GM19467 (cell line): ENCODE results near the gene TMEM132D.

Source experiments
- ATAC-seq: cut with Tn5 transposase; IDR thresholded peaks from one replicate; pipeline ENCODE4 v1.9.1; 2021; ENCODE audit warnings: mild to moderate bottlenecking, moderate library complexity; ENCODE audit not compliant: unreplicated experiment

Gene TMEM132D

DNA sequence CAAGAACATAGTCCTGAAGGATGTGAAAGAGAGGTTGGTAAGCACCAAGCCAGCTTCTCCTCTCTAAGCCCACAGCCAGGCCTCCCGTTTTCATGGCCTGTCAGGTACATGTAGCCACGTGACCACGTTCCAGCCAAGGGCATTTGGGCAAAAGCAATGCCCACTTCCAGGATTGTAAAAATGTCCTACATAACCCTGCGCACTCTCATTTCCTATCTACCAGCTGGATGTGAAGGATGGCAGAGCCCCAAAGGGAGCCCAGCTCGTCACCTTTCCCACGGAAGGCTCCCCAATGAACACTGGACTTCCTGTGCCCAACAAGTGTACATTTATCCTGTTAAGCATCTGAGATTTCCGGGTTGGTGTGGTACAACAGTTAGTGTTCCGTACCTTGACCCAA, 231.7 kb downstream of the TMEM132D start:
- ATAC-seq, result no peak

DNA sequence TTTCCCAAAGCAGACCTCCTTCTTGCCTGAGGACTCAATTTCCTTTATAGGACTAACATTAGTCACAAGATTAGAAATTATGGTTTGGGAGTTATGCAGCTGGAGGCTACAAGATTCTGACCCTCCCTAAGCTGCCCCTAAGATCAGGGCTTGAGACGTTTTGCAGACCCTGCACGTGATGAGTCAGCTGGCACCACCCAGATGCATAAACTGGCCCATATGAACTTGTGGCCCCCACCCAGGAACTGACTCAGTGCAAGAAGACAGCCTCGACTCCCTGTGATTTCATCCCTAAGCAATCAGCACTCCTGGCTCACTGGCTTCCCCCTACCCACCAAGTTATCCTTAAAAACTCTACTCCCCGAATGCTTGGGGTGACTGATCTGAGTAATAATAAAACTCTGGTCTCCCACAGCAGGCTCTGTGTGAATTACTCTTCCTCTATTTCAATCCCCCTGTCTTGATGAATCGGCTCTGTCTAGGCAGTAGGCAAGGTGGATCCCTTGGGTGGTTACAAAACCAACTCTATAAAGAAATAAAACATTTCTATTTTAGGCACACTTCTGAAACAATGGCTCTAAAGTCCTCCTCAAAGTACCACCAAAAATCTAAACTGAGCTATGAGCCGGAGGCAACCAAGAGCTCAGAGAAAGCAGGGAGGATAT, 233.4 kb downstream of the TMEM132D start:
- no peak for ATAC-seq

DNA sequence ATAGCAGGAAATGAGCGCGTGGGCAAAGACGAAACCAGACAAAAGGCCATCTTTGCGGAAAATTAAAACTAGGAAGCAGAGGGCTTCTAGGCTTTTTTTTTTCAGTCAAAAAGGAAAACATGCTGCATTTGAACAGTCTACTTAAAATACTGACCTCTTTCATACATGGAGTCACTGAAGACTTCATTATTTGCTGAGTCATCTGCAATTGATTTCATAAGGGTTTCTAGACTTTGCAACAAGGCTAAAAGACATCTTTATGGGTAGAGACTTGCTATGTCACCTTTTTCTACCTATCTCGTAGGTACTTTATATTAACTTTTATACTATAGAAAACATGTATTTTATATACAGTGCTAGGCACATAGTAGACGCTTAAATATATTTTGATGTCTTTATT, 238.4 kb downstream of the TMEM132D start:
- no peak for ATAC-seq

DNA sequence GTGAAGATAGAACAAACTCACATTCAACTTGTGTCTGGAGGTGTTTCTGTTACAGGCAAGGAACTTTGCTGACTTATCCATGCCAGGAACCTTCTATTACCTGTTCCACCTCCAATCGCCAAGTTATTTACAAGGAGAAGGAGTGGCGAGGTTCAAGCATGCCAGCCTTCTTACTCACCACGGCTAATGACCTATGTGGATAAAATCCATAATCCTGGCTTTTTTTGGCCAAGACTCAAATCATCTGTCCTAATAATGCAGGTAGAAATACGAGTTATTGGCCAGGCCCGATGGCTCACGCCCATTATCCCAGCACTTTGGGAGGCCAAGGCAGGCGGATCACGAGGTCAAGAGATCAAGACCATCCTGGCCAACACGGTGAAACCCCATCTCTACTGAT, 241.6 kb downstream of the TMEM132D start:
- ATAC-seq, result no peak

DNA sequence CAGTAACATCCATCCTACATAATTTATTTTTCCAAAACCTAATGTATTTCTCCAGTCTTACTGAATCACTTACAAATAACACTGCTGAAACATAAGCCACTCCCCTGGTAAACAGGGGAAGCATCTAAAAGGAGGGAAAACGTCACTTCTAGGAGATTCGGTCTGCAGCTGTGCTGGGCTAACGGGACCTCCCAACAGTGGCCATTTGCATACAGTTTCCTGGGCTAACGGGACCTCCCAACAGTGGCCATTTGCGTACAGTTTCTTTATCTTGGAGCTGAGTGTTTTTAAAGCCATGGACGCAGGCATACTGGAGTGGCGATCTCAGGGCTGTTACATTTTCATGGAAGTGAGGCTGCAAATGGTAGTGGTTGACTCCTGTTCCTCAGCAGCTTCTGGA, 242.9 kb downstream of the TMEM132D start:
- no peak for ATAC-seq

DNA sequence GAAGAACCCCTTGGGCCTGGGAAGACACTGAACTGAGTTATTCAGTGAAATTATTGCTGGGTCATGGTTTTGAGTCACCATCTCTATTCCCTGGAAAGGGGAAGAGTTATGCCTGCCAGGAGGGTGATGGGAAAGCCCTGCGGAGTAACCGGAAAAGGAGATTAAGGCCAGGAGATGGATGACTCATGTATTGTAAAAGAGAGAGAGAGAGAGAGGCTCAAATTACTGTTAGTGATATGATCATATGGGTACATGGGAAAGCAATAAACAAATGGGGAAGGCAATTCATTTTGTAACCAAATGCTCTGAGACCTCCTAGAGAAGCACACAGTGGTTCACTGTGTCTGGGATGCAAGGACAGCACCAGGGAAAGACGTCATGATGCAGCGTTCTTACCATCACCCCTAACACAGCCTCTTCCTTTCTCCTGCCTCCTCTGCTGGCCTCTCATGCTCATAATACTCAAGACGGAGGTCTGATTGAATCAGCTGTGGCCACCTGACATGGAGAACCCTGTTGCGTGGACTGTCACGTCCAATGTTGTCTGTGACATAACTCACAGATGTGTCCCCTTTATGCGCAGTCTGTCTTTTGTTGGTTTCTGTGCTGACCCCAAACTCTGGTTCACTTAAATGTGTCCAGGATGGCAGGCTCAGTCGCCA, 243.7 kb downstream of the TMEM132D start:
- ATAC-seq, result no peak

DNA sequence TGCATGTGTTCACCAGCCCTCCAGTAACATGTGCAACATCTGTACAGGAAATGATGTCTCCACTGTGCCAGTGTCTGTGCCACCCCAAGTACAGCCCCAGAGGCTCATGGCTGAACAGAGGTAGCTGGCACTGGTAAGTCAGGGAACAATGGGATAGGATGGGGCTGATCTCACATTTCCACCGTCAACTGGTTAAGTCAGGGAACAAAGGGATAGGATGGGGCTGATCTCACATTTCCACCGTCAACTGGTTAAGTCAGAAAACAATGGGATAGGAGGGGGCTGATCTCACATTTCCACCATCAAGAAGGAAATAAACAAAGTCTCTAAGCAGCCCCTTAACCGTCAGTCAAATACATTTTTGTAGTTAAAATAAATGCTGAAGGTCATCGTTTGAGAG, 246.6 kb downstream of the TMEM132D start:
- ATAC-seq, result no peak

DNA sequence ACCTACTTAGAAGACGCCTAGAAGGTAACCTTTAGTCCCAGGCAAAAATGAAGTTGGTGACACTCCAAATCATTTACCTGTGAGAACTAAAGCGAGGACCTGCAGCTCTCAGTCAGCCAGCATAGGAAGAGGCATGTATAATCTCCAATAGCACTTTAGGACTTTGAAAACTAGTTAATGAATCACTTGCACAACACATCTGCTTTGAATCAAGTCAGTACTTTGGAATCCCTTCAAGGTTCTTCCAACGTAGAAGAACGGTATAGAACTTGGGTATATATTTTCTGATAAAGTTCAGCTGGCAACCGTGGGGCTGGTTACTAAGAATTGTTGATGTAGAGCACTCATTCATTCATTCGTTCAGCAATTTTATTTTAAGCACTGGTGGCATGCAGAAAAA, 251.9 kb downstream of the TMEM132D start:
- ATAC-seq, result no peak

DNA sequence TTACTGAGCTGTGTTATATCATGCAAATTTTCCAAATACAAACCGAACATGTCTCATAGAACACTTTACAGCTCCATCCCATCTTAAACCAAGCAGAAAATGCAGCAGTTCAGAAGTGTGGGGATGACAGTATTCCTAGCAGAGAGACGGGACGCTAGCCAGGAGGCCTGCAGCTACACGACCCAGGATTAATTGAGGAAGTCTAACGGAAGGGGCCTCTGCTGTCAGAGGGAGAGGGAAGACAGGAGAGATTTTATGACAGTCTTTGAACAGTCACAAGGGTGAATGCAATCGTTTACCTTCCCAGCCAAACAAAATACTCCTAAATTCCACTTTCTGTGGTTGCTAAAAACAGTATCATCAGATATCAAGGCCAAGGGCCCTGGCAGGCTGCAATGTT, 261.9 kb downstream of the TMEM132D start:
- no peak for ATAC-seq

DNA sequence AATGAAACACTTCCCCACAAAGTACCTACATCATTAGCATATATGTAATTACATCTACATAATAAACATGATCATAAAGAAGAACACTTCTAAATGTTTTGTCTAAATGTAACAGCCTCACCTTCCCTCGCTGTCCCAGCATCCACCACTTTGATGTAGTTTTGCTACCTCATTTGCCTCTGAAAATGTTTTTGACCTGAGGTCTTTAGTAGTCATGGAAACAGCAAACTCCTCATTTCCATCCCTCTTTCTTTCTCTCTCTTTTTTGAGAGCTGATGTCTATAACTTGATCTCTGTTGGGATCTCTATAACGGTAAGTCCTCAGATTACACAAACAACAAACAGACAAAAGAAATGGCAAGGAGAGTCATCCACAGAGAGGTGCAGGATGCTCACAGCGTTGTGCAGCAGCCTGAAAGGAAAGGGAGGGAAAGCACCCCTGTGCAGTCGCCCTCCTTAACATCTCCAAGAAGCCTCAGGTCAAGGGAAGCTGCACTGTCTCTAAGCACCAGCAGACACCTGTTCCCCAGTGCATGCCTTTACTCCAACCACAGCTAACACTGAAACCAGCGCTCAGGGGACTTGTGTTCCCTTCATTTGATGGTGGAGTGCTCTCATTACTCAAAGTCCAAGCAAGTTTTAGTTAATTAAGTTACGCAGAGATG, 268.7 kb downstream of the TMEM132D start:
- ATAC-seq, result no peak

DNA sequence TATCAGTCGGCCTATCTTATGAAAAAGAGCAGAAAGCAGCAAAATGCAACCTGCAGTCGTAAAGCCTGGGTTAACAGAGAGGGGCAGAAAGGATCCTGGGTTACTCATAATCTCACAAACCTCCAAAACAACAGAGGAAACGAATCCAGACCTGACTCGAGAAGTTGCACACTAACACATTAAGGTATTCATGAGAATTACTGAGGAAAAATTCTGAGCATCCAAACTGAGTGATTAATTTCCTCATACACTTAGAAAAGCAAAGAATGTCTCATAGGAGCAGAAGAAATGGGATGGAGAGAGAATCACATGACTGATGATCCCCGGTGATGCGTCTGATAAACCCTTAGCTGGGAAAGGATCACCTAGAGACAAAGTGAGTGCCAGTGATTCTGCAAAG, 272.5 kb downstream of the TMEM132D start:
- no peak for ATAC-seq

DNA sequence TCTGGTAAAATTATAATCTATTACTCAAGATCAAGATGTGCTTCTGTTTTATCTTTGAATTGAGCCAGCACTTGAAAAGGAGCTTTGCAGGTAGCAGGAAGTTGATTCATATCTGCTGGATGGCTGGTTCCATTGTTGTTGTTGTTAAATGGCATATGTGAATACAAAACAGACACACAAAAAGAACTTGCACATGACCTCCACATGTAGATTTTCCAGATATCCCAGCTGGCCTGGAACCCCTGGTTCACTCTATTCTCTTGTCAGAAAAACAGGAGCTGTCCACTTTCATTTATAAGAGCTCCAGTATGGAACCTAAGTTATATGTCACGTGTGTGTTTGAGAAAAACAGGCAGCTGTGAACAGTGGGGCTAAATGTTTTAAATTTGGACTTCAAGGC, 273.9 kb downstream of the TMEM132D start:
- no peak for ATAC-seq

DNA sequence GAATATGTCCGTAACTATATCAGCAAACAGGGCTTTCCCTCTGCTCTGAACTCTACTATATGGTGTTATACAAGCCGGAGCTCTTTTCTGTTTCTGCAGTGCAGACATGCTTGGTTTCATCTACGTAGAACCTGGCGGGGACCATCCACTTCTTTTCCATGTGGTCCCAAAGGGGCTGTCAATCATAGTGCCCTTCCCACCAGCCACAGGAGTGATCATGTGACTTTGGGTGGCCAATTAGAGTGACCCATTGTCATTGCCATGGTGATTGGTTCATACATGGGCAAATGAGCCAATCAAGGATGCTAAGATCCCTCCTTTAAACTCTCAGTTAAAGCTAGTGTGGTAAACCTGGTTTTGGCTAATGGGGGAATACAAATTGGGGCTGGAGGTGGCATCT, 281.3 kb downstream of the TMEM132D start:
- no peak for ATAC-seq

DNA sequence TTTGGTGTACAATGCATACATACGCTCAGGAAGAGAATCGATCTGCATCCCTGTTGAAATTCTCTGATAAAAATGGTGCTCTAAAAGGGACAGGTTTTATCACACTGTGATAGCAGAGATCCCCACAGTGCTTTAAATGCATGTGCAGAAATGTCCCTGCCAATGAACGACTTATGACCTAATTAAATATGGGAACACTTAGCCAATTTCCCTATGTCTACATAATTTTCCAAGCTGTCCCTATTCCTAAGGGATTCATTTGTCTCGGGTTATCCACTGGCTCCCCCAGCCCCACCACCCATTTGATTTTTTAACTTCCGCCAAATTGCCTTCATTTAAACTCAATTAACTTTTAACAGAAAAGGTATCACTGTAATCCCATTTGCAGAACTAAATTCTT, 284.6 kb downstream of the TMEM132D start:
- ATAC-seq, result no peak

DNA sequence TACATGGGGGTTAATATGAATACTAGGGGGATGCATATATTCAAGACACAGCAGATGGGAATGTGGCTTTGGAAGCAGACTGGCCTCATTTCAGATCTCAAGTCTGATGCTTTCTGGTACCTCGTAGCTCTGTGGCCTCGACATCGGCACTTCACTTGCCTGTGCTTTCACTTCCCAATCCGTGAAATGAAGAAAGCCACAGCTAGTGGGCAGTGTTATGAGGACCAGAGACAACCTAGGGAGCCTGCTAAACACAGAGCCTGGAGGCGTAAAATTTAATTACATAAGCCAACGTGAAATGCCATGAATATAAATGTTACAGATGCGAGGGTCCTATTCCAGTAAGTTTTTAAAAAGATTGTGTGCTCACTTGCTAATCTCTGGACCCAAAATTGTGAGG, 286.0 kb downstream of the TMEM132D start:
- ATAC-seq, result no peak

DNA sequence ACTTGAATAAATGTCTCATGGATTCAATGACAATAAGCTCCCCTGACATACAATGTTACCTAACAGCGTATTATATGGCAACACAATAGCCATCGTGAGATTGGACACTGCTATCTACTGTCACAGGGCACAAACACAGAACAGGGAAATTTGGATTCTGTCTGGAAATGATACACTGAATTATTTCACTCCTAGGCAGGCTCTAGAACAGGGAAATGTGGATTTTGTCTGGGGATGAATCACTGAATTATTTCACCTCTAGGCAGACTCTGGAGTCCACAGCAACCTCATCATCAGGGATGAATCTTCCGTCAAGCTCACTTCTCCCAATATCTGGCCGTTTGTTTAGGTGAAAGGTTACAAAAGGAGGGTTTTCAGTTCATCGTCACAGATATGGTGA, 288.8 kb downstream of the TMEM132D start:
- no peak for ATAC-seq

DNA sequence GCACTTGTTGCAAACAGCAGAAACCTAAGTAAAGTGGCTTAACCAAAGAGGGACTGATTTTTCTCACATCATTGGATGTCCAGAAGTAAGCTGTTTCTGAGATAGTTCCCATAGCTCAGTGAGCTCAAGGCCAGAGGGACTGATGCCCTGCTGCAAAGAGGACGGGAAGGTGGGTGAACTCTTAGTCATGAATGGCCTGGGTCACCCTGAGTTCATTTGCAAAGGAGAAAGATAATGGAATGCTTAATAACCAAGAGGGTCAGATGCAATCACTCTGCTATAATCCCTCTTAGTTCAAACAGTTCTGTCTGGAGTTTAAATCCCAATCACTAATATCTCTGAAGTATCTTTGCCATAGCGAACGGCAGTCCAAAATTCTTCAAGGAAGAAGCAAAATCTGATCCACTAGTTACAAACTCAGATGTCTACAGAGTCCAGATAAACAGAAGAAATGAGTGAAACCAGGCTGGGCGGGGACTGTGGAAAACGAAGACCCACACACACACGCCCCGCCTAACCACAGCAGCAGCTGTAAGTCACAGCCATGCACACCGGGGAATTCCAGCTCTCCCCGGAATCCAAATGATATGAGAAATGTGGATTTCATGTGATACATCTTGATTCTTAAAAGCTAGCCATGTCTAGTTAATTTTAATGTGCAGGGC, 289.5 kb downstream of the TMEM132D start:
- ATAC-seq, result no peak

DNA sequence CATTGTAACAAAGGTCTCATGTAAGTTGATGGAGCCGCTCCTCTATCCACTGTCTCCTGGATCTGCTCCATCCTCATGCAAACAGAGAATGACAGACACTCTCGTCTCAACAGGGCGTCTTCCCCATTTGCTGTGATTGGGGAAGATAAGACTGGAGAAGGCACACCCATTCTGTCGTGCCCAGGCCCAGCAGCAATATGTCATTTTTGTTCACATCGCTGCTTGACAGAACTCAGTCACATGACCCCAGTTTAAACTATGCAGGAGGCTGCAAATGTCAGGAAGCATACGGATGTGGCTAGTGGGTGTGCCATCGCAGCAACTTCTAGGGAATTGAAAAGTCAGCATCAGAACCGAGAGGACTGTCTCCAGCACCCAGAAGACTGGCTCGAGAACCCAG, 290.5 kb downstream of the TMEM132D start:
- ATAC-seq, result no peak

DNA sequence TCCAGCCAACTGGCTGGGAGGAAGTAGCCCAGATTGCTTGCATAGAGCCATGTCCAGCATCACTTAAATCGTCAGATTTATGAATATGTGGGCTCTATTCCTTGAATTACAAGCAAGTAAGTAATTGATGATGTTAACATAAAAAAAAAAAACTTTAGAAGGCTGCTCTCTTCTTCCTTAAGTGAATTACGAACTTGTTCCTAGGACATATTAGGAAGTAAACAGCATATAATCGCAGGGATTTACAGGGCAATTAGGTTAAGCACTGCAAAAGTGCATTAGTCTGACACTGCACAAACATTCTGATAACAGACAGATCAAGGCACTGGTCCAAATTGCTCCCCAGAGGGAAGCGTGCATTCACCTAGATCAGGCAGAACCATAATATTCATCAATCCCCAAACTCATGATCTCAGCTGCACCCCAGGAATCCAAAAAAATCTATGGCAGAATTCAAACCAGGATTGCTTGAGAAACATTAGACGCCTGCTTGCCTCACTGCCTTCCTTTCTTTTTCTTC, 293.2 kb downstream of the TMEM132D start:
- ATAC-seq, result no peak

DNA sequence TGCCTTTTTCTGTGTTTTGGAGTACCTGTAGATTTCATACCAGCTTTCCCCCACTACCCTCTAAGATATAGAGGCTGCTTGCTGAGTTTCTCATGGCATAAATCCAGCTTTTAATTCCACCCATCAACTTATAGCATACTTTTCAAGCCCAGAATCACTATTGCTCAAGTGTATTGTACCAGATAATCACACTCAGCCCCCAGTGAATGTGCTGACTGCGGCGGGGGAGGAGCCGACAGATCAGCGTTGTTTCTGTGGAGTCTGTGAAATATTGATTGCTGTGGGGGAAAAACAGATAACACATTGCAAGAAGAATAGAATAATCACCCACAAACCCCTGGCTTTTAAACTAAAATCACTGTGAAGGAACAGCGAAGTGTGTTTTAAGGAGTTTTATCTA, 296.1 kb downstream of the TMEM132D start:
- ATAC-seq, result no peak

DNA sequence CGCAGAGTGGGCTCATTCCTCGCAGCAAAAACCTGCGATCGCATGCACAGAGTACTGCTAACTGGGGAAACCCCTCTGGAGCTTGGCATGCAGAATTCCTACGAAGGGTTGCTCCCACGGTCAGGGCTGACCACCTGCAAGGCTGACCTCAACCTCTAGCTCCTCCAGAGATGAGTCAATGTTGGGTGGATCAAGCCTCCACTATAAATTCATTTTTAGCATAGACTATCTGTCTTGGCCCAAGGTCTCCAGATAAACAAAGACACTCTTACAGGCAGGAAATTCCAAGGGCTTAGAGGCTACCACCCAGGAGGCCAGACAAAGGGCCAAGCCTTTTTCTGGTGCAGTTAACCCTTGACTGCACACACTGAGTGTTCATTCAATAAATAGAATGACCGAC, 296.5 kb downstream of the TMEM132D start:
- no peak for ATAC-seq

DNA sequence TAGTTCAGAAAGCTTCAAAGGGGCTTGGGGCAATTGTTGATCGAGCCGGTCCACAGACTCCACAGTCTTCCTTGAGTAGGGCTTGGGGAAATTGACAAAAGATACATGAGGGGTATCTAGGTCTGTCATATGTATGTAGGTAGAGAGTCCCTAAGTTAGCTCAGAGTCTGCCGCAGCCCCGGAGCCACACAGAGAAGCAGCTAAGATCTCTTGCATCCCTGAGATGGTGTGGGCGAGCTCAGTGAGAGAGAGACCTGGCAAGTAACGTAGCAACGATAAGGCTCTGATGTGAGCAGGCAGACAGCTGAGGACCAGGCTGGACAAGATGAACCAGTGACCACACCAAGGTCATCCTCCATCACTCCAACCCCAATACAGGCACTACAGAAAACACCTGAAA, 297.6 kb downstream of the TMEM132D start:
- no peak for ATAC-seq
